ENCODE results near the gene PLPPR1.

Gene PLPPR1

DNA sequence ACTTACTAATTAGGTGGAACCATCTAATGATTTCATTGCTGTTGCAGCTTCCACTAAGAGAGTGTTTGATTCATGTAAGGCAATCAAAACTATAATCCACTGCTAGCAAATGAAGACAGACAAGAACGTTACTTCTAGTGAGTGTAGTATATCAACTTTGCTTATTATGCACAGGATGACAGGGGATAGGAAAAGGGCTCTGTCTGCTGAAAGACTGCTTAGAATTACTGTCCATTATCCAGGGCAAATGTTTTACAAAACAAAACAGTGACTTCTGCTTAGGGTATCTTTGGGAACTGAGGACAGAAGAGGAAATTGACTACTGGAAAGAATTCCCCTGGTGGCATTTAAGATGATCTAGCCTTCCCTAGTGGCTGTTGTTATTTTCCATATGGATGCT, 40.2 kb downstream of the PLPPR1 start:
- TF ChIP-seq EZH2 (optimal IDR thresholded peaks at IDR 0.05; ENCODE audit: low read depth, low read length) (no peak), EZH2phosphoT487 (IDR thresholded peaks at IDR 0.05; ENCODE audit: low read length) (no peak)
- TF ChIP-seq, protein P1, sequence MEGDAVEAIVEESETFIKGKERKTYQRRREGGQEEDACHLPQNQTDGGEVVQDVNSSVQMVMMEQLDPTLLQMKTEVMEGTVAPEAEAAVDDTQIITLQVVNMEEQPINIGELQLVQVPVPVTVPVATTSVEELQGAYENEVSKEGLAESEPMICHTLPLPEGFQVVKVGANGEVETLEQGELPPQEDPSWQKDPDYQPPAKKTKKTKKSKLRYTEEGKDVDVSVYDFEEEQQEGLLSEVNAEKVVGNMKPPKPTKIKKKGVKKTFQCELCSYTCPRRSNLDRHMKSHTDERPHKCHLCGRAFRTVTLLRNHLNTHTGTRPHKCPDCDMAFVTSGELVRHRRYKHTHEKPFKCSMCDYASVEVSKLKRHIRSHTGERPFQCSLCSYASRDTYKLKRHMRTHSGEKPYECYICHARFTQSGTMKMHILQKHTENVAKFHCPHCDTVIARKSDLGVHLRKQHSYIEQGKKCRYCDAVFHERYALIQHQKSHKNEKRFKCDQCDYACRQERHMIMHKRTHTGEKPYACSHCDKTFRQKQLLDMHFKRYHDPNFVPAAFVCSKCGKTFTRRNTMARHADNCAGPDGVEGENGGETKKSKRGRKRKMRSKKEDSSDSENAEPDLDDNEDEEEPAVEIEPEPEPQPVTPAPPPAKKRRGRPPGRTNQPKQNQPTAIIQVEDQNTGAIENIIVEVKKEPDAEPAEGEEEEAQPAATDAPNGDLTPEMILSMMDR (IDR thresholded peaks at IDR 0.05; ENCODE audit: low read length): no peak

GRCh38 chr9:101072259-101072658, 43.7 kb downstream of the PLPPR1 start:
- TF ChIP-seq, protein P1 (IDR thresholded peaks at IDR 0.05; ENCODE audit: low read length): no peak
- TF ChIP-seq EZH2phosphoT487 (IDR thresholded peaks at IDR 0.05; ENCODE audit: low read length): no peak
- no peak for TF ChIP-seq EZH2 (optimal IDR thresholded peaks at IDR 0.05; ENCODE audit: low read depth, low read length)
- DNase-seq: no peak
- H3K27me3 ChIP-seq (replicated peaks; ENCODE audit: insufficient read depth, low read length): no peaks in the 10 kb centered on the region
- H2AFZ ChIP-seq (ENCODE audit: low read length): no peak overlapping the region
- H3K9me2 ChIP-seq (replicated peaks; ENCODE audit: insufficient read depth, low read length): no peaks in the 10 kb centered on the region
- H3K27ac ChIP-seq (ENCODE audit: low read length): no peak overlapping the region
- no peaks in the 10 kb centered on the region for H3K4me1 ChIP-seq (ENCODE audit: low read length)
- no peaks in the 10 kb centered on the region for H3K79me2 ChIP-seq (ENCODE audit: low read length)
- H3K9ac ChIP-seq (ENCODE audit: low read length): no peak overlapping the region
- H4K20me1 ChIP-seq (ENCODE audit: insufficient read depth, low read length): no peaks in the 10 kb centered on the region
- no peak overlapping the region for H3K4me2 ChIP-seq (ENCODE audit: low read depth, low read length)
- H3K36me3 ChIP-seq (replicated peaks; ENCODE audit: insufficient read depth, low read length): no peaks in the 10 kb centered on the region
- H3K9me3 ChIP-seq (replicated peaks; ENCODE audit: insufficient read depth, low read length): no peaks in the 10 kb centered on the region
- H3F3A ChIP-seq (ENCODE audit: insufficient read depth, low read length): no peaks in the 10 kb centered on the region
- H3K4me3 ChIP-seq (ENCODE audit: low read length): no peak overlapping the region

More for the DNA sequence above, 40.2 kb downstream of the PLPPR1 start:
- H3K4me1 ChIP-seq (ENCODE audit: low read length): no peaks in the 10 kb centered on the region
- no peaks in the 10 kb centered on the region for H3K36me3 ChIP-seq (replicated peaks; ENCODE audit: insufficient read depth, low read length)
- H3K79me2 ChIP-seq (ENCODE audit: low read length): no peaks in the 10 kb centered on the region
- no peaks in the 10 kb centered on the region for H3K9me3 ChIP-seq (replicated peaks; ENCODE audit: insufficient read depth, low read length)
- no peaks in the 10 kb centered on the region for H3K9me2 ChIP-seq (replicated peaks; ENCODE audit: insufficient read depth, low read length)
- no peaks in the 10 kb centered on the region for H3F3A ChIP-seq (ENCODE audit: insufficient read depth, low read length)
- H3K4me3 ChIP-seq (ENCODE audit: low read length): no peak overlapping the region
- H3K4me2 ChIP-seq (ENCODE audit: low read depth, low read length): no peak overlapping the region
- DNase-seq: no peak
- H3K27me3 ChIP-seq (replicated peaks; ENCODE audit: insufficient read depth, low read length): no peaks in the 10 kb centered on the region
- H3K9ac ChIP-seq (ENCODE audit: low read length): no peak overlapping the region
- H2AFZ ChIP-seq (ENCODE audit: low read length): no peak overlapping the region
- H3K27ac ChIP-seq (ENCODE audit: low read length): no peak overlapping the region
- H4K20me1 ChIP-seq (ENCODE audit: insufficient read depth, low read length): no peaks in the 10 kb centered on the region

- H4K20me1 ChIP-seq (ENCODE audit: insufficient read depth, low read length): no peaks in the 10 kb centered on the region
- no peak overlapping the region for H3K4me3 ChIP-seq (ENCODE audit: low read length)
- no peak for DNase-seq
- H3K9me3 ChIP-seq (replicated peaks; ENCODE audit: insufficient read depth, low read length): no peaks in the 10 kb centered on the region
- no peak overlapping the region for H3K4me2 ChIP-seq (ENCODE audit: low read depth, low read length)
- no peak for TF ChIP-seq EZH2phosphoT487 (IDR thresholded peaks at IDR 0.05; ENCODE audit: low read length)
- TF ChIP-seq EZH2 (optimal IDR thresholded peaks at IDR 0.05; ENCODE audit: low read depth, low read length): no peak
- no peaks in the 10 kb centered on the region for H3K9me2 ChIP-seq (replicated peaks; ENCODE audit: insufficient read depth, low read length)
- no peak overlapping the region for H2AFZ ChIP-seq (ENCODE audit: low read length)
- no peaks in the 10 kb centered on the region for H3K79me2 ChIP-seq (ENCODE audit: low read length)
- H3F3A ChIP-seq (ENCODE audit: insufficient read depth, low read length): no peaks in the 10 kb centered on the region
- no peaks in the 10 kb centered on the region for H3K36me3 ChIP-seq (replicated peaks; ENCODE audit: insufficient read depth, low read length)
- H3K27ac ChIP-seq (ENCODE audit: low read length): no peak overlapping the region
- no peaks in the 10 kb centered on the region for H3K4me1 ChIP-seq (ENCODE audit: low read length)
- H3K27me3 ChIP-seq (replicated peaks; ENCODE audit: insufficient read depth, low read length): no peaks in the 10 kb centered on the region
- no peak overlapping the region for H3K9ac ChIP-seq (ENCODE audit: low read length)
Observed at GRCh38 chr9:101073122-101073521, 44.6 kb downstream of the PLPPR1 start.

GRCh38 chr9:101081641-101082040, 53.1 kb downstream of the PLPPR1 start:
- no peaks in the 10 kb centered on the region for H3K4me1 ChIP-seq (ENCODE audit: low read length)
- no peak overlapping the region for H2AFZ ChIP-seq (ENCODE audit: low read length)
- no peaks in the 10 kb centered on the region for H3K79me2 ChIP-seq (ENCODE audit: low read length)

More at GRCh38 chr9:101081641-101082040, 53.1 kb downstream of the PLPPR1 start:
- no peaks in the 10 kb centered on the region for H3K9me2 ChIP-seq (replicated peaks; ENCODE audit: insufficient read depth, low read length)
- H3K4me2 ChIP-seq (ENCODE audit: low read depth, low read length): no peak overlapping the region
- H3K9ac ChIP-seq (ENCODE audit: low read length): no peak overlapping the region
- TF ChIP-seq, protein P1 (IDR thresholded peaks at IDR 0.05; ENCODE audit: low read length): no peak
- TF ChIP-seq EZH2 (optimal IDR thresholded peaks at IDR 0.05; ENCODE audit: low read depth, low read length) (no peak), EZH2phosphoT487 (IDR thresholded peaks at IDR 0.05; ENCODE audit: low read length) (no peak)
- no peak overlapping the region for H3K4me3 ChIP-seq (ENCODE audit: low read length)
- DNase-seq: no peak
- H3K27ac ChIP-seq (ENCODE audit: low read length): no peak overlapping the region
- no peaks in the 10 kb centered on the region for H3K36me3 ChIP-seq (replicated peaks; ENCODE audit: insufficient read depth, low read length)
- H3F3A ChIP-seq (ENCODE audit: insufficient read depth, low read length): no peaks in the 10 kb centered on the region
- H3K27me3 ChIP-seq (replicated peaks; ENCODE audit: insufficient read depth, low read length): no peaks in the 10 kb centered on the region
- H3K9me3 ChIP-seq (replicated peaks; ENCODE audit: insufficient read depth, low read length): no peaks in the 10 kb centered on the region
- no peaks in the 10 kb centered on the region for H4K20me1 ChIP-seq (ENCODE audit: insufficient read depth, low read length)
